HG02642 (cell line): ENCODE measurements around the gene BDP1.
"Not testable (repeated sequence)": the region's sequence is repeated elsewhere in the genome, so short reads cannot be mapped to it uniquely, and the experiment has no call there.

Source experiments
- ATAC-seq: cut with Tn5 transposase; IDR thresholded peaks from one replicate; pipeline ENCODE4 v1.9.1; 2021; ENCODE audit warnings: mild to moderate bottlenecking; ENCODE audit not compliant: unreplicated experiment, poor library complexity

BDP1 gene

DNA sequence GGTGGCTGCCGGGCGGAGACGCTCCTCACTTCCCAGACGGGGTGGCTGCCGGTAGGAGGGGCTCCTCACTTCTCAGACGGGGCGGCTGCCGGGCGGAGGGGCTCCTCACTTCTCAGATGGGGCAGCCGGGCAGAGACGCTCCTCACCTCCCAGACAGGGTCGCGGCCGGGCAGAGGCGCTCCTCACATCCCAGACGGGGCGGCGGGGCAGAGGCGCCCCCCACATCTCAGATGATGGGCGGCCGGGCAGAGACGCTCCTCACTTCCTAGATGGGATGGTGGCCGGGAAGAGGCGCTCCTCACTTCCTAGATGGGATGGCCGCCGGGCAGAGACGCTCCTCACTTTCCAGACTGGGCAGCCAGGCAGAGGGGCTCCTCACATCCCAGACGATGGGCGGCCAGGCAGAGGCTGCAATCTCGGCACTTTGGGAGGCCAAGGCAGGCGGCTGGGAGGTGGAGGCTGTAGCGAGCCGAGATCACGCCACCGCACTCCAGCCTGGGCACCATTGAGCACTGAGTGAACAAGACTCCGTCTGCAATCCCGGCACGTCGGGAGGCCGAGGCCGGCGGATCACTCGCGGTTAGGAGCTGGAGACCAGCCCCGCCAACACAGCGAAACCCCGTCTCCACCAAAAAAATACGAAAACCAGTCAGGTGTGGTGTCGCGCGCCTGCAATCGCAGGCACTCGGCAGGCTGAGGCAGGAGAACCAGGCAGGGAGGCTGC, 96.7 kb downstream of the BDP1 start:
- ATAC-seq: not testable (repeated sequence)

DNA sequence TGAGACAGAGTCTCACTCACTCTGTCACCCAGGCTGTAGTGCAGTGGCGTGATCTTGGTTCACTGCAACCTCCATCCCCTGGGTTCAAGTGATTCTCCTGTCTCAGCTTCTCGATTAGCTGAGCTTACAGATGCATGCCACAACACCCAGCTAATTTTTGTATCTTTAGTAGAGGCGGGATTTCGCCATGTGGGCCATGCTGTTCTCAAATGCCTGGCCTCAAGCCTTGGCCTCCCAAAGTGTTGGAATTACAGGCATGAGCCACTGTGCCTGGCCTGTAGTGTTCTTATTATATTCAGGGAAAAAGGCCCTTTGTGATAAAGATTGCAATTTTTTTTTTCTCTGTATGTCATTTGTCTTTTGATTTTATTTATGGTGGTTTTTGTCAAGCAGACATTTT, 107.7 kb downstream of the BDP1 start:
- no peak for ATAC-seq

DNA sequence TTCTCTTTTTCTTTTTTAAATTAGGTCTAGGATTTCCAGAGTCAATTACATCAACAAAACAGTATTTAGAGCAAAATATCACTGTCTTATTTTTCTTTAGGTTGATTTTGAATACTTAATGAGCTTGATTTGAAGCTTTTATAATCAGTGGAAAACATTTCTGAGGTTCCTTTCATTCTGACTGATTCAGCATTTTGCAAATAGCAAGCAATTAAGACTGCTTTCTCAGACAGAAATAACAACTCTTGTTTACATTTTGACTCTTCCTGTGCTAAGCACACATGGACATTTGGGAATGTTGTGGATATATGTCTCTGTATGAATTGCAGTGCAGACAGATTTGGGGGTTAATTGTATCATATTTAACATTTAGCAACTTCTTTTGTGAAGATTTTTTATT, 109.4 kb downstream of the BDP1 start:
- no peak for ATAC-seq

DNA sequence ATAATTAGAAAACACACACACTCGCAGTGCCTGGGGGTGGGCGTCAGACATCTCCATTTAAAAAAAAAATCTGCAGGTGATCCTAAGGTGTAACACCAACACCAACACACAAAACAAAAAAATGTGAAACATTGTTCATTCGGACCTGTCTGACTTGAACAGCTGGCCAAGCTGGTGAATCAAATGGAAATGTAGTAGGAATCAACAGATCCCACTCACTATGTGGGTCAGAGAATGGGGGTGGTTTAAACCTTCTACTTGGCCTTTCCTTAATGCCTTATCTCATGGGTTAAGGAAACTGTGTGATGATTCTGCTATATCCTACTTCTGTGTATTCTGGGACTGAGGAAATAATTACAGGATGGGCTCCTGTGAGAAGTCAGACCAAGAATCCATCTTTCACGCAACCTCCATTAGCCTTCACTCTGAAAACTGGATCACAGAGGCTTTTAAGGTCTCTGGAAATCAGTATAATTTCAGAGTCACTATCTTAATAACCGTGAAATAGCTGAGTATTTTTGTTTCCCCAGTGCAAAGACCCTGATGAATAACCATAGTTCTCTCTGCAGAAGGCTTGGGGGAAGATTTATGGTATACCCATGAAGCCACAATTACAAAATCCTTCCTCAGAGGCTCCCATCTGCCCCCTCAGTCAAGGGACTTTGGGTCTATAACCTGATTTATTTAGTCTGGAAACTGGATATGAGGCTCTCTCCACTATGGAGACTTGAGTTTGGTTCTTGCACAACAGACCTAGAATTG, 114.5 kb downstream of the BDP1 start:
- no peak for ATAC-seq

DNA sequence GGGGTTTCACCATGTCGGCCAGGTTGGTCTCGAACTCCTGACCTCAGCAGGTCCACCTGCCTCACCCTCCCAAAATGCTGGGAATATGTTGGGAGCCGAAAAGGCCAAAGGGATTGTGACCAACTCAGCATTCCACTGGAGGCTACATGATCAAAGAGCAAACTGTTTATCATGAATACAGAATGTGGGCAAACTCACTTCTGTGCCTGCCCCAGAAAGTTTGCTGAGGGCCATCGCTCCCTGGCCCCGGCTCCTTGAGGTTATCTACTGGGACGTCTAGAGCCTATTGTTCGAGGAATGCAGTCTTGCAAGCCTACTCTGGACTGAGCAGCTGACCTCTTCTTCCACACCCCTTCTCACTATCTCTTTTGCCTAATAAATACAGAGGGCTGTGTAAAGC, 116.4 kb downstream of the BDP1 start:
- ATAC-seq: not testable (repeated sequence)

DNA sequence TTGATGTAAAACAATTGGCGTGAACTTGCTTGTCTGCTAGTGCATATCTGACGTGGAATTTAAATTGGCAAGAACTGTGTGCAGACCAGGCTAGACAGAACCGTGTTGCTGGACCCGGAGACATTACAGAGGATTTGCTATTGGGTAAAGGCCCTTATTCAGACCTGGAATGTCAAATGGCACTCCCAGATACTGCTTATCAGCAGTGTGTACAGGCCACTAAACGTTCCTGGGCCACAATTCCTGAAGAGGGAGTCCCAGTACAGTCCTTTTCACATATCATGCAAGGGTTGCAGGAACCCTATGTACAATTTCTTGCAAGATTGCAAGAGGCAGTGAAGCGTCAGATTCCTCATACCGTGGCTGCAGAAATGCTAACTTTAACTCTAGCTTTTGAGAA, 118.1 kb downstream of the BDP1 start:
- ATAC-seq: no peak

DNA sequence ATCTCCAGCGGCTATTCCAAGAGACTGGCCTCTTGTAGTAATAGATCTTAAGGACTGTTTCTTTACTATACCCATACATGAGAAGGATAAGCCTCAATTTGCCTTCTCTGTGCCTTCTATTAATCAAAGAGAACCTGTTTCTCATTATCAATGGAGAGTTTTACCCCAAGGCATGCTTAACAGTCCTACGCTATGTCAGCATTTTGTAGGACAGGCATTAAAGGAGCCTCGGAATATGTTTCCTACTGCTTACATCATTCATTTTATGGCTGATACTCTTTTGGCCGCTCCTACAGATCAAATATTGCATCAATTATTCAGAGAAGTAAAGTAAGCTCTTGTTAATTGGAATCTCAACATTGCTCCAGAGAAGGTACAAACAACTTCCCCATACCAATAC, 120.1 kb downstream of the BDP1 start:
- ATAC-seq: not testable (repeated sequence)

DNA sequence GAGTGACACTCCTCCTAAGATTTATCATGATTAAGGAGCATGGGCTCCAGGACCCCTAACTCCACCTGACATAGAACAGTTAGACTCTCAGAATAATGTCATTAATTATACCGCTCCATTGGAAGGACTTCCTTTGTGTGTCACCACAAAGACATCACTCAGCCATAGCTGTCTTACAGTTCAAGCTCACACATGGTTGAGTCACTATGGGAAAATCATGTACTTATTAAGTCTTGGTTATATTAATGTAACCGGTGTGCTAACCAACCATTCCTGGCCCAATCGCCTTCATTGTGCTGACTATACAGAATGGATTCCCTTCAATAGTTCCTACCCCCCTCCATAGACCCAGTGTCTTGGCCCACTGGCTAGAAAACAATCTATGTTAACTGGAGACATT, 120.8 kb downstream of the BDP1 start:
- ATAC-seq: no peak

DNA sequence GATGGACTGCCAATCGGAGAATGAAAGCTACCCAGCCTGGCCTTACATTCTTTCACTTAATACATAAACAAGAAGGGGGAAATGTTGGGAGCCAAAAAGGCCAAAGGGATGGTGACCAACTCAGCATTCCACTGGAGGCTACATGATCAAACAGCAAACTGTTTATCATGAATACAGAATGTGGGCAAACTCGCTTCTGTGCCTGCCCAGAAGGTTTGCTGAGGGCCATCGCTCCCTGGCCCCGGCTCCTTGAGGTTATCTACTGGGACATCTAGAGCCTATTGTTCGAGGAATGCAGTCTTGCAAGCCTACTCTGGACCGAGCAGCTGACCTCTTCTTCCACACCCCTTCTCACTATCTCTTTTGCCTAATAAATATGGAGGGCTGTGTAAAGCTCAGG, 122.4 kb downstream of the BDP1 start:
- ATAC-seq: not testable (repeated sequence)

DNA sequence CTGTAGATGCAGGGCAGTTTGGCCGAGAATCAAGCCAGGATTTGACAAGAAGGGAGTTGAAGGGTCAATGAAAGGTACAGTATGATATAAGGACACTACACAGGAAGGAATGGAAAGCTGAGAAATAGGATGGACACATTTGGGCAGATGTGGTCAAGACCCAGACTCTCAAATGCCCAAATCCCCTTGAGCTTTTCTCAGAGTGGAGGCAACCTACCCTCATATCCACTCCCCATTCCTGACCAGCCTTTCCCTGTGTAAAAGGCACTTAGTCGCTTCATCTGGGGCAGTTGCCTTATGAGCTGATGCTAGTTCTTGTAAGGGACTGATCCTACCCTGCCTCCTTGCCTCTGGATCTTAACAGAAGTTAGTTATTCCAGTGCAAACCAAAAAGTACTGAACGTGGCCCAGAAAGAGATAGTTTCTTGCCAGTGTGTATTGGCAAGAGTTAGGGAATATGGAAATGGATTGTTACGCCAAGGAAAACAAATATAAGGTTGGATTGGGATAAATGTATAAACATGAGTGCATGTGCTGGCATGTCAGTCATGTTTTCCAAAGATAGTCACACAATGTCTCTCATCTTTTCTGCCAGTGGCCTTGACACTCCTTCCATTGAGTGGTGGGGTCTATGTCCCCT, 127.6 kb downstream of the BDP1 start:
- no peak for ATAC-seq

DNA sequence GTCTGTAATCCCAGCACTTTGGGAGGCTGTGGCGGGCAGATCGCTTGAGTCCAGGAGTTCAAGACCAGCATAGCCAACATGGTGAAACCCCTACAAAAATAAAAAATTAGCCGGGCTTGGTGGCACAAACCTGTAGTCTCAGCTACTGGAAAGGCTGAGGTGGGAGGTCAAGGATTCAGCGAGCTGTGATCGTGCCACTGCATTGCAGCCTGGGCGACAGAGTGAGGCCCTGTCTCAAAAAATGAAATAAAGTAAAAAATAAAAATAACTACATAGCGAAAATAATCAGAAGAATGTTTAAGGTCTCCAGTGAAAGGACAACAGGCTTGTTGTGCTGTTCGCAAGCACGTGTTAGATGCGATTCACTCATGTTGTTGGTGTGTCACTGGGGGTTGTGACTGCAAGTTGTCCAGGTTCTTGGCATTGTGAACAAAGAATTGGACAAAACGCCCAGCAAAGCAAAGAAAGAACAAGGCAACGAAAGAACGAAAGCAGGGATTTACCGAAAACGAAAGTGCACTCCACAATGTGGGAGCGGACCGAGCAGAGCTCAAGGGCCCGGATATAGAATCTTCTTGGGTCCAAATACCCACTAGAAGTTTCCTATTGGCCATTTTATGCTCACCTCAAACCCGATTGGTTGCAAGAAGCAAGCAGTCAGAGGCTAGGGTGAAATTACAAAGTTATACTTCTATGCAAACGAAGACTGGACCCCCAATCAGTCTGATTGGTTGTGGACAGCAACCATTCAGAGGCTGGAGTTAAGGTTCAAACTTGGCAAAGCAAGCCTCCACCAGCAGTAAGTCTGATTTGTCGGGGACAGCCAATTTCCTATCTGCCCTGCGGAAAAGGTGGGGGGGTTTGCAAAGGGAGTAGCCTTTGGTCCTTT, 130.8 kb downstream of the BDP1 start:
- peak; percentile 12 for ATAC-seq

DNA sequence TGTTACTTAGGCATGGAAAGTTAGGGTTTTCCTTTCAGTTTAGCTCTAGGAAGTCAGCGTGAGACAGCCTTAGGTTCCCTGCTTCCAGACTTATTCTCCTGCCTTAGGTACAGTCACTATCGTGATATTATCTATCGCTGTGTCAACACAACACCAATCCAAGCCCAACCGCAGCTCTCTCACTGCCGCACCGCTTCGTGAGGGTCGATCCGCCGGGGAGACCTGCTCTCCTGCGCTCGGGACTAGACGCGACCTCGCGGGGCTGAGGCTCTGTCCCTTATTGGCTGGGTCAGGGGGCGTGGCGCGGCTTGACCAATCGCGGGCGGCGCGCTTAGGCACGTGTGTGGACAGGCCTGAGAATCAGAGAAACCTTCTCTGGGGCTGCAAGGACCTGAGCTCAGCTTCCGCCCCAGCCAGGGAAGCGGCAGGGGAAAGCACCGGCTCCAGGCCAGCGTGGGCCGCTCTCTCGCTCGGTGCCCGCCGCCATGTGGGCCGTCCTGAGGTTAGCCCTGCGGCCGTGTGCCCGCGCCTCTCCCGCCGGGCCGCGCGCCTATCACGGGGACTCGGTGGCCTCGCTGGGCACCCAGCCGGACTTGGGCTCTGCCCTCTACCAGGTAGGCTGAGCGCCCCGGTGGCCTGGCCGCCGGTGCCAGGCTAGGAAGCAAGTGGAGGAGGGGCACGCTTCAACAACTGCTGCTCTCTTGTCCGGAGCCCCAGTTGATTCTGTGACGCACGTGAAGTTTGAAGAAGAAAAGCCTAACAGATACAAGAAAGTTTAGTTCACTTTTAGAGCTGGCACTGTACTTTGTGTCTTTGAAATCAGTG, 131.7 kb downstream of the BDP1 start, which contains the start of gene MCCC2:
TSS of gene MCCC2 (plus strand) at position 400 of the 825 bp plus-strand sequence. CDS start at position 486, 86 bp downstream.
- peak; percentile 98 for ATAC-seq

DNA sequence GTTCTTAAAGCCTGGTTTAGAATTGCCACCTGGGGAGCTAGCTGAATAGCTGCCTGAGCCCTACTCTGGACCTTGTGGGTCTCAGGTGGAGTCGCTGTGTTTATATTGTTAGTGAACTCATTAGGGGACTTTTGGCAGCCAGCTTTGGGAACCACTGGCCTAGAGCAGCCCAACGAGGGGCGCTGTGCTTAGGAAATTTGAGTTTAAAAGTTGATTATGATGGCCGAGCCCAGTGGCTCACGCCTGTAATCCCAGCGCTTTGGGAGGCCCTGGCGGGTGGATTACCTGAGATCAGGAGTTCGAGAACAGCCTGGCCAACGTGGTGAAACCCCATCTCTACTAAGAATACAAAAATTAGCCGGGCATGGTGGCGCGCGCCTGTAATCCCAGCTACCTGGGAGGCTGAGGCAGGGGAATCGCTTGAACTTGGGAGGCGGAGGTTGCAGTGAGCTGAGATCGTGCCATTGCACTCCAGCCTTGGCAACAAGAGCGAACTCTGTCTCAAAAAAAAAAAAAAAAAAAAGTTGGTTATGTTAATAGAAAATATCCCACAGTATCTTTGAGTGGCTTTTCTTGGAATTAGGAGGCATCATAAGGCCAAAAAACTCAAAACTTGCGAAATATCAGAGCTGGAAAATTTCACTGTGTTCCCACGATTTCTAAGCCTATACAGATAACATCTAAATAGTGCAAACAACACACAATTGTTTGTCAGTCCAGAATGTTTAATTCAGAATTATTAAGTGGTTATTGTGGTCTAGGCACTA, 132.5 kb downstream of the BDP1 start:
- ATAC-seq: peak; percentile 12

DNA sequence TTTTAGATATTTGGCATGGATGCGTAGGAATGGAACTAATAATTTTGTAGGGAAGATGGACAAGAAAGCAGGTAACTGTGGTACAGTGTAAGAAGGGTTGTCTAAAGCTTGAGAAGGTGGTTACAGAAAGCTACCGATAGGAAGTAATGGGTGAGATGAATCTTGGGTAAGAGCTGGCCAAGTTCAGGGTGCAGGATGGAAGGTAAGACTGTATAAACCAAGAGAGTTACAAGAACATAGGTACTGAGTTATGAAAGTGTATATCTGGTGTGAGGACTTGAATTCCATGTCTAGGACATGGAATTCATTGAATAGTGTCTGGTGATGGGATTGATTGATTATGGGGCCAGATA, 133.1 kb downstream of the BDP1 start:
- ATAC-seq: no peak

DNA sequence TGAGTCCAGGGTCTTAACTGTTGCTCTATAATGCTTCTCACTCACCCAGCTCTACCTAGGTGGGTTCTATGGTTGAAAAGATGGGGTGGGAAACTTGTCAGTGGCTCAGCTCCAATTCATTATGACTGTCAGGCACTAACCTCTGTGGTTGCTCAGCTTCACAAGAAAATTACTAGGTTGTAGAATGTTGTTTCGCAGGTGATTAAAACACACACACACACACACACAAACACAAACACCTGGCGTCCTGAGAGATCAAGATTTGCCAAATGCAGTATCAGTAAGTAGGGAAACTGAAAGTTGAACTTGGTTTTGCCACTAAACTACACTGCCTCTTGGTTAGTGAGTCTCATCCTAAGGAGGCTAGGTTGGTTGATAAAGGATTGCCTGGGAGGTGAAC, 134.5 kb downstream of the BDP1 start:
- ATAC-seq: no peak

DNA sequence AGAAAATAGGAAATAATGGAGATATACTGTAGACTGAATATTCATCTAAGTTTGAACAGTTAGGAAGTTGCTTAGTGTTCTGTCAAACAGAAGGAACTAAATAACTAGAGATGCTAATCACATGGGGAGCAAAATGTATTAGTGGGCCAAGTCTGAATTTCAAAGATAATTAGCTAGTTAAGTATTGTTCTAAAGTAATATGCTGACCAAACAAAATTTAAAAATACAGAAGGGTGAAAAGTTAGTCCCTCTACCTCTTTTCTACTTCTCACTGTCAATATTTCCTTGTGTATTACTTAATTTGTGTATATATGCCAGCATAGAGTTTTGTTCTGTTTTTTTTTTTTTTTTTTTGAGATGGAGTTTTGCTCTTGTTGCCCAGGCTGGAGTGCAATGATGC, 135.6 kb downstream of the BDP1 start:
- ATAC-seq: no peak

DNA sequence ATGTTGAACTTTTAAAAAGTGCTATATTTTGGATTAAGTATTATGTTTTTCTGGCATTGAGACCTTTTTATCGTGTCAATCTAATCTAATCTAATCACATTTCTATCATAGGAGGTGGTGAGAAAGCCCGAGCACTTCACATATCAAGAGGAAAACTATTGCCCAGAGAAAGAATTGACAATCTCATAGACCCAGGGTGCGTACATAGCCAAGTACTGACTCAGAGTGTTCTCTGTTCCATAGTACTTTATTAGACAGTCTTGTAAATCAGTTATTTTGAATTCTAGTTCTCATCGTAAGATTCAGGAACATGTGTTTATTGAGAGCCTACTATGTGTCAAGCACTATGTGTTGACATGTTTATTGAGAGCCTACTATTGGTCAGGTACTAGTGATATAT, 140.7 kb downstream of the BDP1 start:
- ATAC-seq: no peak

DNA sequence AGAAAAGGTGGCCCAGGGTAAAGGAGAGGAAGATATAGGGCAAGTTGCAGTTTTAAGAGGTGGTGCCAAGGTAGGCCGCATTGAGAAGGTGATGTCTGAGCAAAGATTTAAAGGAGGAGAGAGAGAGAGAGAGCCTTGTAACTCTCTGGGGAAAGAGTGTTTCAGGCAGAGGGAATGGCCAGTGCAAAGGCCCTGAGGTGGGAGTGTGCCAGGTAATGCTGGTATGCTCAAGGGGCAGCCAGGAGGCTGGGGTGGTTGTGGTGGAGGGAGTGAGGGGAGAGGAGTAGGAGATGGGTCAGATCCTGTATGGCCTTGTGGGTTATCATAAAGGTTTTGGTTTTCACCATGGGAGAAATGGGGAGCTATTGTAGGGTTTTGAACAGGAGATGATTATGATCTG, 141.6 kb downstream of the BDP1 start:
- ATAC-seq: no peak

DNA sequence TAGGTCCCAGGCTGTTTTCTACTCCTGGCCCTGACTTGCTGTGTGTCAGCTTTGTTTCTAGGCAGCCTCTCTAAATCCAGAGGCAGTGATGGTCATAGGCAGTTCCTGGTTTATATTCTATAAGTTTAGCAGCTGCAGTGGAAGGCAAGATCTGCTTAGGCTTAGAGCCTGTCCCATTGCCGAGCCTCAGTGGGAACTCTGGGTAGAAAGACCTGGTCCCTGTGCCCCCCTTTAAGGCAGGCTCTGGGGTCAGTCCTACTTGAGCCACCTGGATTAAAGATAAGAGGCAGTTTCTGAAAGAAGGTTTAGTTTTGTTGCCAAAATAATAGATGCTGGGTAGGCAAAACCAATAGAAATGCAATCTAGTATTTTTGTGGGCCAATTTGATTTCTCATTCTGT, 145.3 kb downstream of the BDP1 start:
- no peak for ATAC-seq
